Duodenal mucosa (tissue), 2 donors: ENCODE results near the gene RNF213.

Experiments used
- H3K27ac ChIP-seq: one replicate; pipeline ENCODE4 v1.7.0; 2013; ENCODE audit warnings: low read depth, low read length
- H3K27me3 ChIP-seq, 2 donors: one replicate each; pipeline ENCODE4 v1.7.0; 2013; ENCODE audit warnings: low read length in 2 of 2, control low read depth in 1 of 2; ENCODE audit not compliant: insufficient read depth in 2 of 2, control insufficient read depth in 1 of 2
- H3K36me3 ChIP-seq, 2 donors: one replicate each; pipeline ENCODE4 v1.7.0; 2013; ENCODE audit warnings: low read length in 2 of 2, control low read depth in 1 of 2; ENCODE audit not compliant: insufficient read depth in 2 of 2, control insufficient read depth in 1 of 2
- H3K4me1 ChIP-seq, 2 donors: one replicate each; pipeline ENCODE4 v1.7.0; 2013; ENCODE audit warnings: low read length in 2 of 2, control low read depth in 1 of 2; ENCODE audit not compliant: insufficient read depth in 2 of 2, control insufficient read depth in 1 of 2
- H3K4me3 ChIP-seq, 2 donors: one replicate each; pipeline ENCODE4 v1.7.0; 2013; ENCODE audit warnings: low read length in 2 of 2, low read depth in 1 of 2
- H3K9ac ChIP-seq, 2 donors: one replicate each; pipeline ENCODE4 v1.7.0; 2013; ENCODE audit warnings: low read length in 2 of 2, low read depth in 1 of 2
- H3K9me3 ChIP-seq, 2 donors: one replicate each; pipeline ENCODE4 v1.7.0; 2013; ENCODE audit warnings: low read length in 2 of 2, control low read depth in 1 of 2; ENCODE audit not compliant: control insufficient read depth in 1 of 2

RNF213 gene

GRCh38 chr17:80260791-80261158 lies at the start of gene RNF213:
TSS of gene RNF213 (plus strand) at chr17:80260852. CDS start at chr17:80263682, 2,830 bp downstream.
- H3K4me1 ChIP-seq: peaks cover 24 to 40% of the 10 kb centered on the region in 2 donors
- no peaks in the 10 kb centered on the region for H3K36me3 ChIP-seq
- no peaks in the 10 kb centered on the region for H3K27me3 ChIP-seq
- H3K9ac ChIP-seq: peak within 1 kb of the TSS; percentile 88 to 93
- H3K9me3 ChIP-seq: no peaks in the 10 kb centered on the region
- peak within 1 kb of the TSS; percentile 76 to 88 for H3K4me3 ChIP-seq
- H3K27ac ChIP-seq: peak within 1 kb of the TSS; percentile 91

GRCh38 chr17:80212109-80212508 lies 48.5 kb upstream of the RNF213 start:
- H3K4me1 ChIP-seq: no peaks in the 10 kb centered on the region
- no peaks in the 10 kb centered on the region for H3K27me3 ChIP-seq
- peaks cover 25 to 68% of the 10 kb centered on the region in 2 donors for H3K36me3 ChIP-seq
- no peak overlapping the region for H3K9ac ChIP-seq
- no peak overlapping the region for H3K4me3 ChIP-seq
- no peaks in the 10 kb centered on the region for H3K9me3 ChIP-seq
- no peak overlapping the region for H3K27ac ChIP-seq

- Histone ChIP-seq H3K4me3 (no peak overlapping the region), H3K36me3 (peaks cover 25 to 72% of the 10 kb centered on the region in 2 donors)
These were observed 48.1 kb upstream of the RNF213 start for GRCh38 chr17:80212511-80212910.

GRCh38 chr17:80212962-80213642 lies 47.5 kb upstream of the RNF213 start:
- H3K4me3 ChIP-seq: no peak overlapping the region
- no peak overlapping the region for H3K9ac ChIP-seq
- no peaks in the 10 kb centered on the region for H3K9me3 ChIP-seq
- H3K4me1 ChIP-seq: peaks cover 0 to 7% of the 10 kb centered on the region in 2 donors
- peaks cover 25 to 73% of the 10 kb centered on the region in 2 donors for H3K36me3 ChIP-seq
- no peak overlapping the region for H3K27ac ChIP-seq
- no peaks in the 10 kb centered on the region for H3K27me3 ChIP-seq

More at GRCh38 chr17:80212511-80212910, 48.1 kb upstream of the RNF213 start:
- H3K4me1 ChIP-seq: peaks cover 0 to under 1% of the 10 kb centered on the region in 2 donors
- H3K27me3 ChIP-seq: no peaks in the 10 kb centered on the region
- H3K27ac ChIP-seq: no peak overlapping the region
- H3K9ac ChIP-seq: no peak overlapping the region
- no peaks in the 10 kb centered on the region for H3K9me3 ChIP-seq

- no peak overlapping the region for H3K9ac ChIP-seq
- H3K9me3 ChIP-seq: no peaks in the 10 kb centered on the region
- H3K4me1 ChIP-seq: peaks cover 0 to 12% of the 10 kb centered on the region in 2 donors
- no peak overlapping the region for H3K27ac ChIP-seq
- H3K4me3 ChIP-seq: no peak overlapping the region
- no peaks in the 10 kb centered on the region for H3K27me3 ChIP-seq
- H3K36me3 ChIP-seq: peaks cover 20 to 72% of the 10 kb centered on the region in 2 donors
These were observed 47.0 kb upstream of the RNF213 start for GRCh38 chr17:80213643-80213975.

- Histone ChIP-seq H3K4me1 (peaks cover 2 to 18% of the 10 kb centered on the region in 2 donors), H3K36me3 (peaks cover 19 to 66% of the 10 kb centered on the region in 2 donors), H3K27ac (no peak overlapping the region), H3K4me3 (no peak overlapping the region), H3K9me3 (no peaks in the 10 kb centered on the region), H3K9ac (no peak overlapping the region), H3K27me3 (no peaks in the 10 kb centered on the region)
These were observed 46.4 kb upstream of the RNF213 start for GRCh38 chr17:80214012-80214877.

- Histone ChIP-seq H3K27ac (no peak overlapping the region), H3K4me1 (peaks cover 4 to 24% of the 10 kb centered on the region in 2 donors), H3K9ac (no peak overlapping the region), H3K9me3 (no peaks in the 10 kb centered on the region), H3K36me3 (peaks cover 19 to 60% of the 10 kb centered on the region in 2 donors), H3K27me3 (no peaks in the 10 kb centered on the region), H3K4me3 (no peak overlapping the region)
These were observed 45.8 kb upstream of the RNF213 start for GRCh38 chr17:80214878-80215210.

- Histone ChIP-seq H3K9me3 (no peaks in the 10 kb centered on the region), H3K4me3 (no peak overlapping the region), H3K36me3 (peaks cover 3 to 41% of the 10 kb centered on the region in 2 donors), H3K27me3 (no peaks in the 10 kb centered on the region), H3K27ac (no peak overlapping the region), H3K4me1 (peaks cover 4 to 32% of the 10 kb centered on the region in 2 donors), H3K9ac (no peak overlapping the region)
These were observed 43.9 kb upstream of the RNF213 start for GRCh38 chr17:80216473-80217456.

- H3K27ac ChIP-seq: no peak overlapping the region
- H3K9ac ChIP-seq: no peak overlapping the region
These were observed 42.8 kb upstream of the RNF213 start for GRCh38 chr17:80217703-80218362.

More at GRCh38 chr17:80217703-80218362, 42.8 kb upstream of the RNF213 start:
- H3K27me3 ChIP-seq: no peaks in the 10 kb centered on the region
- no peaks in the 10 kb centered on the region for H3K9me3 ChIP-seq
- peaks cover 4 to 32% of the 10 kb centered on the region in 2 donors for H3K4me1 ChIP-seq
- no peak overlapping the region for H3K4me3 ChIP-seq
- H3K36me3 ChIP-seq: peaks cover 0 to 31% of the 10 kb centered on the region in 2 donors
